ENCODE results near the gene SMIM21. TPM values are rescaled to one million over a fixed set of nuclear protein-coding genes. Genes with fewer than 3 reads are reported as not detected.

SMIM21 gene
- total RNA-seq, 2 experiments from 2014 or later, result not detected

DNA sequence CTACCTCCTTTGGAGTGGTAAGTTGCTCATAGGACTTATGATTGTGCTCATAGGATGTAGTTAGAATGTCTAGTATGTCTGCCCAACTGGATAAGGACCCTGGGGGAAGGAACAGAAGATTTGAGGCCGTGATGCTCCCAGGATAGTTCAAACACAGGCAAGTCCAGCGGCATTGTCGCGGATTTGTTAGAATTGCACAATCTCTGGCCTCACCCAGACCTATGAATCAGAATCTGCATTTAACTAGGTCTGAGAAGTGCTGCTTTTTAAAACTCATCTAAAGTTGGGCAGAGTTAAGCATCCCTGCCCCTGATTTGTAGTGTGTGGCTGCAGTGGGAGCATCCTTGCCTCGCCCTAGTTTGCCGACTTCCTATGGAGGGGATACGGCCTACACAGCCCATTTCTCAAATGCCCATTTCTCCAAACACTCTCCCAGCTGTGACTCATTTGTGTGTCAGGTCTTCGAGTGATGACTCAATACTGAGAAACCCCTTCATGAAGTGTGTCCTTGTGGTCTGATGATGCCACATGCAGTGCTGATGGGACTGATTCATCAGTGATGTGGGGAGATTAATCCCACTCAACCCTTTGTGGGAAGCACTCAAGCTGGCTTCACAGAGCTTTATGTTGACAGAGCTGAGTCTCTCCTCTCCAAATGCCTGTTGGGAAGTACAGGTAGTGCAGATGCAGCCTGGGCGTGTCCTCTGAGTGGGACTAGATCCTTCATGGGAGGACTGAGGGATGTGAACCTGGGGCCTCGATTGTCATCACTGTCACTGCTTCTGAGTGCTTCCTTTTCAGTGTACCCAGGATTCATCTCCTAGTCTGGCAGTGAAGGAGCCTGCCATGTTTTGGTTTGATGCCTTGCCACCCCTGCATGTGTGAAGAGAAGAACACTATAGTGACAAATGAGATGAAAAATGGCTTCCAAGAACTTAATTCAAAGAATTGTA is 18.7 kb downstream of the SMIM21 start:
- H3K27ac Mint-ChIP-seq, result no peak overlapping the region
- H3K27me3 Mint-ChIP-seq, result peaks cover 6% of the 10 kb centered on the region
- no peak overlapping the region for H3K4me3 Mint-ChIP-seq
- H3K9me3 Mint-ChIP-seq, result no peaks in the 10 kb centered on the region
- H3K36me3 Mint-ChIP-seq, result no peaks in the 10 kb centered on the region
- peak; percentile 39 for ATAC-seq (ENCODE audit: low read depth)
- POLR2A ChIA-PET, result no interaction called here
- peaks cover 3% of the 10 kb centered on the region for H3K4me1 Mint-ChIP-seq
- DNase-seq, result no peak

DNA sequence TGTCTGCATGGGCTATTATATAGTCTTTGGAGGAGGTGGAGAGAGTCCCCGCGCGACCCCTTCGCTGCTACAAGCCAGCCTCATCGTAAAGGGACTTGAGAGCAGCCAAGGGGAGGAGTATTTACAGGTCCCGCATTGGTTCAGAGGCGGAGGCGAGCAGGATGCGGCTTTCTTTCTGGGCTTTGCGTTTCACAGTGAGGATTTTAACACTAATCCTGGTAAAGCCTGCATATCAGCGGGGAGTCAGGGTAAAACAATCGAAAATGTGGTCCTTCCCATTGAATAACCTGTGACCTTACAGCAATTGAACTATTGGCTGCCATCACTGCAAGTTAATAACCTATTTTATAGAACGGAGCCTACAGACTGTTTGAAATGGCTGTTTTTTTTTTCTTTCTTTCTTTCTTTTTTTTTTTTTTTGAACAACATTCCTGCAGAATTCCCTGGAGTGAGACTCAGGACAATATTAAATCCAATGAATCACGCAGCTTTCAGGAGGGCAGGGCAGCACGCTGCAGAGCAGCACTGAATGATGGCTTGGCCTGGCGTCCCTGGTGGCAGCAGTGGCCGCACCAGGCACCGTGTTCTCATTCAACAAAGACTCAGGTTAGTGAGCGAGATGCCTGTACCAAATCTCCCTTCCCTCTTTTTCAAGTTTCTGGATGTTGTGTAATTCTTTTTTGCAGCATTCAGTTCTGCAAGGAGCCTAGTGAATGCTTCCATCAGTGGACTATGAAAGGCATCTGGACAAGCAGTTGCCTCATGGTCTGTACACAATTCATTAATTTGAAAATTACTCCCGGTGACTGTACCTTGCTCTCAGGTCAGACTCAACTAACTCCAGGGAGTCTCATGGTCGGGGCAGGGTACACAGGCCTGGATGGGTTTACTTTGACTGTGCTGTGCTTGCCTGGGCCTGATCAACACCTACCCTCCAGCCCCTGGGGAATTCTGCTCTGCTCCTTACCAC is 19.8 kb downstream of the SMIM21 start:
- DNase-seq (no peak), ATAC-seq (ENCODE audit: low read depth) (no peak)
- Mint-ChIP-seq H3K4me1 (peaks cover 3% of the 10 kb centered on the region), H3K36me3 (no peaks in the 10 kb centered on the region), H3K9me3 (no peaks in the 10 kb centered on the region), H3K27me3 (peaks cover 9% of the 10 kb centered on the region), H3K4me3 (no peak overlapping the region), H3K27ac (no peak overlapping the region)
- POLR2A ChIA-PET, result no interaction called here

DNA sequence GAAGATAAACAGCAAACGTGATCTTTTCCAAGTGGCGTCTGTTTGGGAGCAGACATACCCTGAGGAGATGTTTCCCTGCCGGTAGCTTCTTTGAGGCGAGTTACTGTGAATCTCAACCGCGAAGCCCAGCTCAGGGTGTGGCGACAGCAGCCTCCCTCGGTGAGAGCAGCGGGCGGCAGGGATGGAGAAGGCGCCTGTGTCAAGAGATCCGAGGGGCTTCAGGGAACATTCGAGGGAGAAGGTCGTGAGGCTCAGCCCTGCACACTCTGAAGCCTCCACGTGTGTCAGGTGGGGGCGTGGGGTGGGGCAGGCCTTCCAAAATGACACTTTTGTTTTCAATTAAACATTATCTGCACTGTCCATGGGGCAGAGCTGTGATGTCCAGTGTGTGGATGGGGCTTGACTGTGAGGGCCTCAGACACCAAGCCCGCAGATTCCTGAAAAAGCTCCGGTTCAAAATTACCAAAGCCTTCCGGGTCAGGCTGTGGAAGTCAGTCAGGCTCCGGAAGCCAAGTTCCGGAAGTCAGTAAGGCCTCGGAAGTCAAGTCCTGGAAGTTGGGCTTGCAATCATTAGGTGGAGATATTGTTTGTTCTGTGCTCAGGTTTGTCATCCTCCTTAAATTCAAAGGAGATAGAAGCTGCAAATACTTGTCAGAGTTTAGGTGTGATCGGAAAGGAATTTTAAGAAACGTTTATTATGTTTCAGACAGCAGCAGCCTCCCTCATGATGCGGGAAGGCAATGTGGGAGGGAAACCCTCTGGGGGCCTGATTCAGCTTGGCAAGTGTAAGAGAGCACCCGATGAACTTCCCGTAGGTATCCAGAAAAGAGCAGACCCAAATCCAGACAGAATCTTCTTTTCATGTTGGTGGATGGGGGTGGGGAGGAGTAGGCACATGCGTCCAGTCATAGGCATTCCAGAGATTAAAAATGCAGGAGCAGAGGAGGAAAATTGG is 20.7 kb downstream of the SMIM21 start:
- DNase-seq (no peak), ATAC-seq (ENCODE audit: low read depth) (no peak)
- H3K36me3 Mint-ChIP-seq, result no peaks in the 10 kb centered on the region
- peaks cover 3% of the 10 kb centered on the region for H3K4me1 Mint-ChIP-seq
- H3K27ac Mint-ChIP-seq, result no peak overlapping the region
- POLR2A ChIA-PET, result no interaction called here
- H3K27me3 Mint-ChIP-seq, result peaks cover 13% of the 10 kb centered on the region
- H3K4me3 Mint-ChIP-seq, result no peak overlapping the region
- H3K9me3 Mint-ChIP-seq, result no peaks in the 10 kb centered on the region

DNA sequence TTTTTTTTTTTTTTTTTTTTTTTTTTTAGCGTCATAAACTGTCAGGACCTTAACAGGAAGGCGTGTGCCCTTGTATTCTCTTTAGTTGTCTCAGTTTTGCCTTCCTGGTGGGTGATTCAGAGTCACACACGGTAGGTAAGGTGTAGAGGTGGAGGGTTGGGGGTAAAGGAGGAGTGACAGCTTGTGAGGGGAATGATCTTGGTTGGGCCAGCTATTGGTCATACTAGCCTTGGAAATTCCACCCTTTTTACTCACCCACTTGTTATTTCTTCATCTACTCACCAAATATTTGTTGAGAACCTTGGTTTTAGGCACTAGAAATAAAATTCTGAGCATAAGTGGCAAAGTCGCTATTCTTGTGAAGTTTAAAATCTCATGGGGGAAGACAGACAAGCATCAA is 22.2 kb downstream of the SMIM21 start:
- no peak for ATAC-seq (ENCODE audit: low read depth)

DNA sequence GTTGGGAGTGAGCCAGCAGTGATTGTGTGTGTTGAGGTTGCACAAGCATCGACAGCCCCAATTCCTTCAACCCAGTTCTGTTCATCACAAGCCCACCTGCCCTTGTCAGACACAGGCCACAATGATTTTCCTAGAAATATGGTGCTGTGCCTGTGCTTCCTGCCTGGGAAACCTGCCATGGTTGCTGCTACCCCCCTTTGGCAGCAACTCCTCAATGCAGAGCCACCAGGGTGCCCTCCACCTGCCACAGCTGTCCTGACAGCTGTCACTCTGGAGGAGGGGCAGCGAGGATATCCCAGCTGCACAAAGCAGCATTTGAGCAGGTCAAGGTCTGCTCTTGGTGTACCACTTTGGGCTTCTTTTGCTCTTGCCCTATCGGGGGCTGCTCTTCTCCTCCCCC is 27.1 kb downstream of the SMIM21 start:
- DNase-seq (no peak), ATAC-seq (ENCODE audit: low read depth) (no peak)
- POLR2A ChIA-PET, result no interaction called here
- Mint-ChIP-seq H3K36me3 (no peaks in the 10 kb centered on the region), H3K4me3 (no peak overlapping the region), H3K27ac (no peak overlapping the region), H3K4me1 (no peaks in the 10 kb centered on the region), H3K27me3 (peaks cover 13% of the 10 kb centered on the region), H3K9me3 (no peaks in the 10 kb centered on the region)

More for the DNA sequence above, 22.2 kb downstream of the SMIM21 start:
- Mint-ChIP-seq H3K36me3 (no peaks in the 10 kb centered on the region), H3K27ac (no peak overlapping the region), H3K4me3 (no peak overlapping the region), H3K9me3 (no peaks in the 10 kb centered on the region), H3K27me3 (peaks cover 13% of the 10 kb centered on the region), H3K4me1 (peaks cover 3% of the 10 kb centered on the region)
- no peak for DNase-seq
- POLR2A ChIA-PET, result no interaction called here

DNA sequence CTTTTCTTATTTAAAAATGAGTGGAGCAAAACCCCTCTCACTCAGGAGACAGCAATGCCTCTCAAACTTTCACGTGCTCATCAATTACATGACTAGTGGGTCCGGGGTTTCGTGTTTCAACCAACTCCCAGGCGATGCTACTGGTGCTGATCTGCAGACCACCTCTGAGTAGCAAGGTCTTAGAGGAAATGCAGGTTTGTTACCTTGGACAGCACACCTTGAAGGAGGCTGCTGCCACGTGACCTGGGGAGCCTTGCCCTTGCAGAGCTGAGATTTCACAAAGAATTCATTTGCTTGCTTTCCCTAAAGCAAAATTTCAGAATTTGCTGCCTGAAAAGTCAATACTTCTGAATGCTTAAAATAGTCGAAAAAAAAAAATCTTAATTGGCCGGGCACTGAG is 32.4 kb downstream of the SMIM21 start:
- POLR2A ChIA-PET, result no interaction called here
- no peaks in the 10 kb centered on the region for H3K36me3 Mint-ChIP-seq
- H3K4me3 Mint-ChIP-seq, result no peak overlapping the region
- peaks cover 9% of the 10 kb centered on the region for H3K27me3 Mint-ChIP-seq
- no peaks in the 10 kb centered on the region for H3K4me1 Mint-ChIP-seq
- DNase-seq (no peak), ATAC-seq (ENCODE audit: low read depth) (no peak)
- no peaks in the 10 kb centered on the region for H3K9me3 Mint-ChIP-seq
- no peak overlapping the region for H3K27ac Mint-ChIP-seq

DNA sequence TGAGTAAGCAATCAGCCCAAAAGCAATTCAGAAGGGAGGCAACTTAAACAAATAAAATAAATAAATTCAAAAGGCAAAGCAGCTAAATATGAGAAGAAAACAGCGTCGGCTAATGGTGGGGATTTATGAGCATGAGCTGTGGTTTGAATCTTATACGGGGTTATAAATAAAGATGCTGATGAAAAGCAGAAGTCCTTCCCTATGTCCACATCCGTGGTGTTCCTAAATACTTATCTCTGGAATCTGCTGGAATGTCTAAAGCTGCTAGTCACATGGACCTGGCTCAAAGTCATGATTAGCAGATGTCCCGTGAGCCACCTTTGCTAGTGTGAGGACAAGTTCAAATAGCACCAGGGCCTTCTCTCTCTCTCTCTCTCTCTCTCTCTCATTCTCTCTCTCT is 33.8 kb downstream of the SMIM21 start:
- H3K27ac Mint-ChIP-seq, result no peak overlapping the region
- ATAC-seq (ENCODE audit: low read depth), result no peak
- H3K4me1 Mint-ChIP-seq, result no peaks in the 10 kb centered on the region
- no peaks in the 10 kb centered on the region for H3K36me3 Mint-ChIP-seq
- DNase-seq, result no peak
- H3K9me3 Mint-ChIP-seq, result no peaks in the 10 kb centered on the region
- no peak overlapping the region for H3K4me3 Mint-ChIP-seq
- peaks cover 12% of the 10 kb centered on the region for H3K27me3 Mint-ChIP-seq
- POLR2A ChIA-PET, result no interaction called here

DNA sequence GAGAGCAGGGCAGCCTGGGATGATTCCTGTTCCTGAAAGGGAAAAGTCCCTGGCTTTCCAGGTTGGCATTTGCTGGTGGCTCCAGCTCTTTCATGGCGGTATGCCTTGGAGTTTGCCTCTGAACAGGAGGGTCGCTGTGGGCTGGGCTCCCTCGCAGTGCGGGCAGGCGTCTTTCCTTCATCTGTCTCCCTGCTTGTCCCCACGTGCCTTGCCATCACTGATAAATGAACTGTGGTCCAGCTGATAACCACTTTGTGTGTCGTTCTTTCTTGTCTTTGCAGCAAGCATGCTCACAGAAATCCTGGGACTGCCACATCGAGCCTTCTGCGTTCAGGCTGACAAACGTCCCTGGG is 35.3 kb downstream of the SMIM21 start:
- POLR2A ChIA-PET, result no interaction called here
- no peaks in the 10 kb centered on the region for H3K36me3 Mint-ChIP-seq

DNA sequence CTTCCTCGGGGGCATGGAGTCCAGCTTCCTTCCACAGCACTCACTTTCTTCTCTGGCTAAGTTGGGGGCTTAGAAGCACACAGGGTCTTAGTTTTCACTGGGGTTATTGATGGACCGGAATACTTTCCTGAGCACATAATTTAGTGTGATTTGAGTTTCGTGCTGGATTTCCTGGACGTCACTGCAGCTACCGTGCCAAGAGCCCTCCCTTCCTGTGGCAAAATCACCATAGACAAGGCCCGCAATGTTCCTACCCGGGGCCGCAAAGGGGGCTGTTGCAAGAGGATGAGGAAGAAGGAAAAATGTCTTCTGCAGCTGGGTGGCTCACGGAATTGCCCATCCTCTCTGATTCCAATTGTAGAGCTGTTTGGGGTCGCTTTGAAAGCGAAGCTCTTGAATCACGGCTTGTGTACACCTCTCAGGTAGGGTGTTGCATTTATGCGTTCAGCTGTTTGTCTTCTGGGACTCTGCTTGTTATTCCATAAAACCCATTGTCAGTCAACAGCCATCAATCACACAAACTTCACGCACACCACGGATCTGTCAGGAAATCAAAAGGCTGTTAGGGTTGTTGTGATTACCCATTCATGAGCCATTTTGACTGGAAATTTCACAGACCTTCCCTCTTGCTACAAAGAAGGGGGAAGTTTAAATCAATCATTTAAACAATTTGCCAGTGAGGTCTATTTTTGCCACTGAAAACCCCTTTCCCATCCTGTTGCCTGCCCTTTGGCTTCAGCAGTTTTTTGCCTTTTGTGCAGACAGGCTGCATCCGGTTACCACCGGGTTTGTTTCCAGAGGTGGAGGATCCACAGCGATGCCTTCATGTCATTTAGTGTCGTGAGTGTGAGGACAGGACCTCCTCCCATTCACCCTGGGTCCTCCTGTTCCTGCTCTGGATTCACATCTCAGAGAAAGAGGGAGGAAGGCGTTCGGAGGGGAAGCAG is 36.0 kb downstream of the SMIM21 start:
- no peak for DNase-seq
- H3K27me3 Mint-ChIP-seq, result peaks cover 15% of the 10 kb centered on the region
- POLR2A ChIA-PET, result no interaction called here
- H3K4me1 Mint-ChIP-seq, result no peaks in the 10 kb centered on the region
- no peak for ATAC-seq (ENCODE audit: low read depth)
- no peaks in the 10 kb centered on the region for H3K9me3 Mint-ChIP-seq
- no peak overlapping the region for H3K27ac Mint-ChIP-seq
- no peaks in the 10 kb centered on the region for H3K36me3 Mint-ChIP-seq
- H3K4me3 Mint-ChIP-seq, result no peak overlapping the region

More for the DNA sequence above, 35.3 kb downstream of the SMIM21 start:
- ATAC-seq (ENCODE audit: low read depth), result no peak
- DNase-seq, result no peak
- Mint-ChIP-seq H3K9me3 (no peaks in the 10 kb centered on the region), H3K27me3 (peaks cover 12% of the 10 kb centered on the region), H3K4me3 (no peak overlapping the region), H3K27ac (no peak overlapping the region), H3K4me1 (no peaks in the 10 kb centered on the region)

DNA sequence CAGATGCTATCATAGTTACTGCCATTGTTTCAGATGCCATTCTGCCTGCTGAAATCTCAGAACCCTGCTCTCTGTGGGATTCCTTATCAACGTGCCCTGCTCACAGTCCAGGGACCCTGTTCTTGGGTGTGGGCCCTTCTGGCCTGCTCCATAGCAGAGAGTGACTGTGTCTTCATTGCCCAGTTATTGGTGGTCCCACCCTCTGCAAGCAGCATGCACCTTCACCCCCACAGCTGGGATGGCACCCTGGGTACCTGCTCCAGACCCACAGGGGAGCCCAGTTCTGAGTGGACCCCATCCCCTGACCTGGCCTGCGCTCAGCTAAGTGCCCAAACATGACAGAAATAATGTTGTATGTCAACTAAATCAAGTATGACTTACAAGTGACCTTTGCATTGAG is 36.6 kb downstream of the SMIM21 start:
- Mint-ChIP-seq H3K36me3 (no peaks in the 10 kb centered on the region), H3K4me3 (no peak overlapping the region), H3K9me3 (no peaks in the 10 kb centered on the region), H3K27ac (no peak overlapping the region), H3K4me1 (no peaks in the 10 kb centered on the region), H3K27me3 (peaks cover 17% of the 10 kb centered on the region)
- ATAC-seq (ENCODE audit: low read depth) (no peak), DNase-seq (no peak)
- POLR2A ChIA-PET, result no interaction called here

DNA sequence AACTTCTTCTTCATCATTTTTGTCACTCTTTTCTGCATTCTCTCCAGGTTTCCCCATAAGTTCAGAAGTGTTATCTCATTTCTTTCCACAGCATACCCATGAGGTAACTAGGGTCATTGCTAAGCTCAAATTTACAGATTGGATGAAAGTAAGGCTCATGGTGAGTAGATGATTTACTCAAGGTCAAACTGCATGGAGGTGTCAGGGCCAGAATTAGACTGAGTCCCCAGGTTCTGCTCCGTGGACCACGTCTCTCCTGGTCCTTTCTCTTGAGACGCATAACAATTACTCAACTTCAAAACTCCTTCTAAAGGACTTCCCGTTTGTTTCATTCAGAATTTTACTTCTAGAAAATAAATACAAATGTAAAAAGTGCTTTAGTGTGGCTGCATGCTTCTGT is 43.4 kb downstream of the SMIM21 start:
- POLR2A ChIA-PET, result no interaction called here
- no peak for ATAC-seq (ENCODE audit: low read depth)

More for the DNA sequence above, 43.4 kb downstream of the SMIM21 start:
- Mint-ChIP-seq H3K4me1 (no peaks in the 10 kb centered on the region), H3K9me3 (no peaks in the 10 kb centered on the region), H3K27me3 (peaks cover 29% of the 10 kb centered on the region), H3K27ac (no peak overlapping the region), H3K36me3 (no peaks in the 10 kb centered on the region), H3K4me3 (no peak overlapping the region)
- no peak for DNase-seq

All from activated naive CD8-positive, alpha-beta T cell treated with anti-CD3 and anti-CD28 coated beads, Interleukin-2, amount 10 ng/mL, durations not matched to agents 7 days and 5 days (primary cell).